OCI-LY7 (cell line): ENCODE measurements around the gene ADARB2. TPM values are rescaled to one million over a fixed set of nuclear protein-coding genes. Genes with fewer than 3 reads are reported as not detected.

Source experiments
- BruUV-seq: library from RNA; stranded (reverse); fragments of 400-500 nt; replicated peaks from 2 replicates; lab custom pipeline; 2021; lab: Mats Ljungman, UMichigan
- CTCF ChIA-PET: fragments of 300-600 bp; sonication (Branson Sonifier 250); formaldehyde crosslinking; loops from one replicate; lab custom pipeline; 2022; ENCODE audit warnings: antibody characterized with exemption; ENCODE audit not compliant: unreplicated experiment; lab: Charles Lee
- POLR2A ChIA-PET: fragments of 300-600 bp; sonication (Branson Sonifier 250); formaldehyde crosslinking; loops from one replicate; lab custom pipeline; 2022; ENCODE audit warnings: antibody characterized with exemption; lab: Charles Lee
- DNase-seq: peaks from one replicate; pipeline ENCODE4 v3.0.0-alpha.2; 2015; ENCODE audit warnings: low spot score
- H2AFZ ChIP-seq: fragments of 200-600 bp; sonication (generic), shearing (Covaris generic); 2 replicates; pipeline ENCODE4 v1.6.1; 2014; ENCODE audit warnings: mild to moderate bottlenecking, antibody characterized with exemption, low read length, moderate library complexity
- H3K27ac ChIP-seq: fragments of 200-600 bp; sonication (generic); 2 replicates; pipeline ENCODE4 v1.5.1; 2014; ENCODE audit warnings: mixed run types, low read depth, mild to moderate bottlenecking, moderate library complexity, low read length, inconsistent platforms; ENCODE audit not compliant: poor library complexity, severe bottlenecking
- H3K36me3 ChIP-seq: fragments of 200-600 bp; sonication (generic); 2 replicates; pipeline ENCODE4 v1.6.1; 2014; ENCODE audit warnings: mild to moderate bottlenecking, antibody characterized with exemption, low read length, moderate library complexity, mixed read lengths; ENCODE audit not compliant: insufficient read depth
- H3K4me1 ChIP-seq: fragments of 200-600 bp; sonication (generic); 2 replicates; pipeline ENCODE4 v1.5.1; 2014; ENCODE audit warnings: mild to moderate bottlenecking, low read length; ENCODE audit not compliant: insufficient read depth, poor library complexity, severe bottlenecking
- H3K4me2 ChIP-seq: fragments of 200-600 bp; sonication (generic); 2 replicates; pipeline ENCODE4 v1.6.1; 2014; ENCODE audit warnings: mild to moderate bottlenecking, low read length
- H3K4me3 ChIP-seq: fragments of 200-600 bp; sonication (generic); 2 replicates; pipeline ENCODE4 v1.5.1; 2014; ENCODE audit warnings: mild to moderate bottlenecking, low read depth, low read length; ENCODE audit not compliant: poor library complexity, severe bottlenecking
- H3K79me2 ChIP-seq: fragments of 200-600 bp; sonication (generic); 2 replicates; pipeline ENCODE4 v1.6.1; 2016; ENCODE audit warnings: low read depth, mild to moderate bottlenecking, low read length, moderate library complexity, mixed read lengths; ENCODE audit not compliant: insufficient read depth
- H3K9me2 ChIP-seq: fragments of 200-600 bp; sonication (generic); 2 replicates; pipeline ENCODE4 v1.6.1; 2016; ENCODE audit warnings: mild to moderate bottlenecking, low read length, mixed read lengths; ENCODE audit not compliant: insufficient read depth
- H3K9me3 ChIP-seq: fragments of 200-600 bp; sonication (generic); 2 replicates; pipeline ENCODE4 v1.6.1; 2014; ENCODE audit warnings: mild to moderate bottlenecking, mixed run types, low read length, mixed read lengths
- H4K20me1 ChIP-seq: fragments of 200-600 bp; sonication (generic); 2 replicates; pipeline ENCODE4 v1.6.1; 2014; ENCODE audit warnings: mild to moderate bottlenecking, antibody characterized with exemption, low read length, moderate library complexity, mixed read lengths; ENCODE audit not compliant: insufficient read depth
- CTCF ChIP-seq: fragments of 200-600 bp; sonication (generic); conservative IDR thresholded peaks from 2 replicates; pipeline ENCODE4 v1.5.1; 2014; ENCODE audit warnings: mild to moderate bottlenecking, antibody characterized with exemption, low read length, moderate library complexity, mixed read lengths
- EZH2phosphoT487 ChIP-seq: fragments of 200-600 bp; sonication (generic); IDR thresholded peaks from 2 replicates; pipeline ENCODE4 v1.6.1; 2018; ENCODE audit warnings: low read depth, borderline replicate concordance, mild to moderate bottlenecking, mixed run types, antibody characterized with exemption, low read length, moderate library complexity, mixed read lengths
- intact Hi-C: fragments of 100-400 bp; cut with micrococcal nuclease; formaldehyde crosslinking; loops from one replicate; pipeline ENCODE4 v1.10.0; 2022; ENCODE audit not compliant: unreplicated experiment
- total RNA-seq, 2 experiments: library from RNA; depleted of rRNA in 1 of 2; stranded (reverse); fragments of >200 nt in 1 of 2; shearing (Covaris generic) in 1 of 2; gene quantifications; 2 replicates each; pipeline ENCODE4 v1.2.3, GENCODE V29; 2014 to 2022

The ADARB2 gene
- total RNA-seq, 2 experiments from 2014 or later = 0.03 TPM; not detected in 1

- H3K4me3 ChIP-seq = no peak overlapping the region
- no peaks in the 10 kb centered on the region for H3K9me3 ChIP-seq
- no peak overlapping the region for H2AFZ ChIP-seq
- no peaks in the 10 kb centered on the region for H3K4me1 ChIP-seq
- H4K20me1 ChIP-seq = no peaks in the 10 kb centered on the region
- no TSS peak for BruUV-seq
- no peak for DNase-seq
- H3K4me2 ChIP-seq = no peak overlapping the region
- no peak overlapping the region for H3K27ac ChIP-seq
- no peaks in the 10 kb centered on the region for H3K79me2 ChIP-seq
- no peaks in the 10 kb centered on the region for H3K36me3 ChIP-seq
- CTCF ChIA-PET = no interaction called here
- H3K9me2 ChIP-seq = no peaks in the 10 kb centered on the region
- TF ChIP-seq EZH2phosphoT487 = no peak
- TF ChIP-seq CTCF = no peak
- intact Hi-C loops = no loop called here
- POLR2A ChIA-PET = no interaction called here
These were observed 45.5 kb upstream of the ADARB2 start for GRCh38 chr10:1782841-1783240.

- Histone ChIP-seq H3K36me3 (no peaks in the 10 kb centered on the region), H3K4me1 (no peaks in the 10 kb centered on the region), H3K79me2 (no peaks in the 10 kb centered on the region), H4K20me1 (no peaks in the 10 kb centered on the region), H2AFZ (no peak overlapping the region), H3K9me2 (no peaks in the 10 kb centered on the region), H3K27ac (no peak overlapping the region), H3K9me3 (no peaks in the 10 kb centered on the region), H3K4me3 (no peak overlapping the region), H3K4me2 (no peak overlapping the region)
- TF ChIP-seq EZH2phosphoT487 (no peak), CTCF (no peak)
- intact Hi-C loops = no loop called here
- DNase-seq = no peak
- BruUV-seq = no TSS peak
- CTCF ChIA-PET = no interaction called here
- POLR2A ChIA-PET = no interaction called here
These were observed 42.5 kb upstream of the ADARB2 start for GRCh38 chr10:1779796-1780195.

GRCh38 chr10:1778375-1778969 lies 41.1 kb upstream of the ADARB2 start:
- H3K27ac ChIP-seq = no peak overlapping the region
- H3K9me3 ChIP-seq = no peaks in the 10 kb centered on the region
- intact Hi-C loops = no loop called here
- no peaks in the 10 kb centered on the region for H3K36me3 ChIP-seq
- no peak for DNase-seq
- H3K4me1 ChIP-seq = no peaks in the 10 kb centered on the region
- no peaks in the 10 kb centered on the region for H3K79me2 ChIP-seq
- no TSS peak for BruUV-seq
- no peak overlapping the region for H3K4me2 ChIP-seq
- H2AFZ ChIP-seq = no peak overlapping the region
- no peaks in the 10 kb centered on the region for H4K20me1 ChIP-seq
- H3K4me3 ChIP-seq = no peak overlapping the region
- TF ChIP-seq CTCF = no peak
- TF ChIP-seq EZH2phosphoT487 = no peak
- ChIA-PET POLR2A (no interaction called here), CTCF (interaction anchor here (0.7 kb wide), 1 partner anchor 49 kb away, joined by 4 read pairs; no protein-coding TSS in a partner anchor)
- no peaks in the 10 kb centered on the region for H3K9me2 ChIP-seq
